SU-DHL-6 (cell line): ENCODE results near the gene SPEG.

ENCODE experiments used
- EZH2phosphoT487 ChIP-seq: fragments of 200-600 bp; sonication (generic), shearing (Covaris generic); conservative IDR thresholded peaks from 2 replicates; pipeline ENCODE4 v1.6.1; 2018; ENCODE audit warnings: mild to moderate bottlenecking, antibody characterized with exemption, low read length, moderate library complexity, mixed read lengths
- TF ChIP-seq, protein P1 (sequence below): fragments of 200-600 bp; sonication (generic); IDR thresholded peaks from one replicate; pipeline ENCODE4 v1.5.1; 2017; ENCODE audit warnings: antibody characterized with exemption, mild to moderate bottlenecking, low read length, moderate library complexity; ENCODE audit not compliant: insufficient read depth, poor library complexity, severe bottlenecking

GRCh38 chr2:219516888-219517287, 82.2 kb downstream of the SPEG start:
- TF ChIP-seq, protein P1, sequence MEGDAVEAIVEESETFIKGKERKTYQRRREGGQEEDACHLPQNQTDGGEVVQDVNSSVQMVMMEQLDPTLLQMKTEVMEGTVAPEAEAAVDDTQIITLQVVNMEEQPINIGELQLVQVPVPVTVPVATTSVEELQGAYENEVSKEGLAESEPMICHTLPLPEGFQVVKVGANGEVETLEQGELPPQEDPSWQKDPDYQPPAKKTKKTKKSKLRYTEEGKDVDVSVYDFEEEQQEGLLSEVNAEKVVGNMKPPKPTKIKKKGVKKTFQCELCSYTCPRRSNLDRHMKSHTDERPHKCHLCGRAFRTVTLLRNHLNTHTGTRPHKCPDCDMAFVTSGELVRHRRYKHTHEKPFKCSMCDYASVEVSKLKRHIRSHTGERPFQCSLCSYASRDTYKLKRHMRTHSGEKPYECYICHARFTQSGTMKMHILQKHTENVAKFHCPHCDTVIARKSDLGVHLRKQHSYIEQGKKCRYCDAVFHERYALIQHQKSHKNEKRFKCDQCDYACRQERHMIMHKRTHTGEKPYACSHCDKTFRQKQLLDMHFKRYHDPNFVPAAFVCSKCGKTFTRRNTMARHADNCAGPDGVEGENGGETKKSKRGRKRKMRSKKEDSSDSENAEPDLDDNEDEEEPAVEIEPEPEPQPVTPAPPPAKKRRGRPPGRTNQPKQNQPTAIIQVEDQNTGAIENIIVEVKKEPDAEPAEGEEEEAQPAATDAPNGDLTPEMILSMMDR = no peak
- no peak for TF ChIP-seq EZH2phosphoT487
